ENCODE measurements around the gene CIAO2B.
"Not testable (repeated sequence)": the region's sequence is repeated elsewhere in the genome, so short reads cannot be mapped to it uniquely, and the experiment has no call there.

The CIAO2B gene

DNA sequence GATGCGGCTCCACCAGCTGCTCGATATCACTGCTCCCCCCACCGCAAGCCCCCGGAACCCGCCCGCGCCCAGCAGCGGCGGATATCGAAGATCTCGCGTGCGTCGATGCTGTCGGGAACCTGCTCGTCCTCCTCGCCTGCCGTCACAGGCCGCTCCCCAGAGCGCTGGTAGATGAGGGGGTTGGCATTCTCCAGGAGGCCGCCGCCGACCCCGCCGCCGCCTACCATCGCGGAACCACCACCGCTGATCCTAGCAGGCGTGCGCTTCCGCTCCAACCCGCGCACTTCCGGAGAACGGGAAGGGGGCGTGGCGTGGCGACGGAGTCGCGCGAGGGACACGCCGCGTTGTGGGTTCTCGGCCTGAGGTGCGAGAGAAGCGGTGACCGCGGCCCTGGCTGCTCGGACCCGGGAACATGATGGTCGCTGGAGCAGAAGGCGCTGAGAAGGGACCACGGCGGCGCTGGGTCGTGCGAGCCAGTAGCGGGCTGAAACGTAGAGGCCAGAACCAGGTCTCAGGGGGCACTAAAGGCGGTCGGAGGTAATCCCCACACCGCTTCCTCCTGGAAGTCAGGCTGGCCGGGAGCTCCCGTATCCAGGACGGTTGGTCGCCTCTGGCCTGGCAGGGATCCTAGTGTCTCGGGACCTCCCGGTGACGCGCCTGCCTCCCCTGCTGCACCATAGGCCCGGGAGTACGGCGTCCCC is at the start of gene CIAO2B:
TSS of gene CIAO2B (minus strand) at position 265 of the 701 bp plus-strand sequence. CDS start at position 227, 38 bp downstream.
- peak; percentile 87 for DNase-seq (ENCODE audit: low read depth)

GRCh38 chr16:66983033-66983432 is 48.8 kb upstream of the CIAO2B start:
- DNase-seq (ENCODE audit: low read depth) = no peak

- no peak for DNase-seq (ENCODE audit: low read depth)
Measured at GRCh38 chr16:66979011-66979717, 45.0 kb upstream of the CIAO2B start.

DNA sequence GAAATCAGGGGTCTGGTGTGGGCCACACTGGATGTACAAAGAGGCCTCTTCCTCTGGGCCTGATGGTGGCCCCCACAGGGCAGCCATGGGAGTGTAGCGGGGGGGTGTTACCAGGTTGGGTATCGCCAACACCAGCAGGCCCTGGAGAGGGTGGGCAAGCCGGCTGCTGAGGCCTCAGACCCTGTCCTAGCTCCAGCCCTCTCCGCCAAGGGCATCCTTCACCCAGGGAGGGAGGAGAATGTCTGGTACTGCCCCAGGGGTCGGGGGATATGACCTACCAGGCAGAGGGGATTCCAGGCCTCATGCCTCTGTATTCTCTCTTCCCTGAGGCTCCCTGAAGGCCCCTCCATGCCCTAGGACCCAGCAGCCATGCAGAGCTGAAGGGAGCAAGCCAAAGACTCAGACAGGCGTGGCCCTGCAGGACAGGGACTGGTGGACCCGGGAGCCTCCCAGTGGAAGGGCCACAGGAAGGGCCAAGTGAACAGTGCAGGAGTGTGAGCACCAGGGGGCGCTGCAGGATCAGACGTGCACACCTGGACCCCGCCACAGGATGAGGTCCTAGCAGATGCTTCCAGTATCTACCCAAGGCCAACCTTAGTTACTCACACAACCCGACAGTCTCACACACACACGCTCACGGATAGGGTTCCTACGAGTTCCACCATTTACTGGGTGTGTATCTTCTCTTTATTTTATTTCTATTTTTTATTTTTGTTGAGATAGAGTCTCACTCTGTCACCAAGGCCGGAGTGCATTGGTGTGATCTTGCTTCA is 43.3 kb upstream of the CIAO2B start:
- DNase-seq (ENCODE audit: low read depth) = peak; percentile 80

- no peak for DNase-seq (ENCODE audit: low read depth)
Measured at GRCh38 chr16:66976746-66977145, 42.5 kb upstream of the CIAO2B start.

- no peak for DNase-seq (ENCODE audit: low read depth)
Measured at GRCh38 chr16:66975302-66975893, 41.2 kb upstream of the CIAO2B start.

DNA sequence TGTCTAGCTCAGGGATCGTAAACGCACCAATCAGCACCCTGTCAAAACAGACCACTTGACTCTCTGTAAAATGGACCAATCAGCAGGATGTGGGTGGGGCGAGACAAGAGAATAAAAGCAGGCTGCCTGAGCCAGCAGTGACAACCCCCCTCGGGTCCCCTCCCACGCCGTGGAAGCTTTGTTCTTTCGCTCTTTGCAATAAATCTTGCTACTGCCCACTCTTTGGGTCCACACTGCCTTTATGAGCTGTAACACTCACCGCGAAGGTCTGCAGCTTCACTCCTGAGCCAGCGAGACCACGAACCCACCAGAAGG is 40.7 kb upstream of the CIAO2B start:
- DNase-seq (ENCODE audit: low read depth) = peak; percentile 38

- not testable (repeated sequence) for DNase-seq (ENCODE audit: low read depth)
Measured at GRCh38 chr16:66974156-66974931, 40.1 kb upstream of the CIAO2B start.

DNA sequence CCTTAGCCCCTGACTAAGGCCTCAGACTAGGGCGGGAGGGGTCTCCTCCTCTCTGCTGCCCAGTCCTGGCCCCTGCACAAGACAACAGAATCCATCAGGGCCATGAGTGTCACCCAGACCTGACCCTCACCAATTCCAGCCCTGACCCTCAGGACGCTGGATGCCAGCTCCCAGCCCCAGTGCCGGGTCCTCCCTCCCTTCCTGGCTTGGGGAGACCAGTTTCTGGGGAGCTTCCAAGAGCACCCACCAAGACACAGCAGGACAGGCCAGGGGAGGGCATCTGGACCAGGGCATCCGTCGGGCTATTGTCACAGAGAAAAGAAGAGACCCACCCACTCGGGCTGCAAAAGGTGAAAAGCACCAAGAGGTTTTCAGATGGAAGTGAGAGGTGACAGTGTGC is 39.5 kb upstream of the CIAO2B start:
- no peak for DNase-seq (ENCODE audit: low read depth)

GRCh38 chr16:66972983-66973382 is 38.8 kb upstream of the CIAO2B start:
- DNase-seq (ENCODE audit: low read depth) = no peak

DNA sequence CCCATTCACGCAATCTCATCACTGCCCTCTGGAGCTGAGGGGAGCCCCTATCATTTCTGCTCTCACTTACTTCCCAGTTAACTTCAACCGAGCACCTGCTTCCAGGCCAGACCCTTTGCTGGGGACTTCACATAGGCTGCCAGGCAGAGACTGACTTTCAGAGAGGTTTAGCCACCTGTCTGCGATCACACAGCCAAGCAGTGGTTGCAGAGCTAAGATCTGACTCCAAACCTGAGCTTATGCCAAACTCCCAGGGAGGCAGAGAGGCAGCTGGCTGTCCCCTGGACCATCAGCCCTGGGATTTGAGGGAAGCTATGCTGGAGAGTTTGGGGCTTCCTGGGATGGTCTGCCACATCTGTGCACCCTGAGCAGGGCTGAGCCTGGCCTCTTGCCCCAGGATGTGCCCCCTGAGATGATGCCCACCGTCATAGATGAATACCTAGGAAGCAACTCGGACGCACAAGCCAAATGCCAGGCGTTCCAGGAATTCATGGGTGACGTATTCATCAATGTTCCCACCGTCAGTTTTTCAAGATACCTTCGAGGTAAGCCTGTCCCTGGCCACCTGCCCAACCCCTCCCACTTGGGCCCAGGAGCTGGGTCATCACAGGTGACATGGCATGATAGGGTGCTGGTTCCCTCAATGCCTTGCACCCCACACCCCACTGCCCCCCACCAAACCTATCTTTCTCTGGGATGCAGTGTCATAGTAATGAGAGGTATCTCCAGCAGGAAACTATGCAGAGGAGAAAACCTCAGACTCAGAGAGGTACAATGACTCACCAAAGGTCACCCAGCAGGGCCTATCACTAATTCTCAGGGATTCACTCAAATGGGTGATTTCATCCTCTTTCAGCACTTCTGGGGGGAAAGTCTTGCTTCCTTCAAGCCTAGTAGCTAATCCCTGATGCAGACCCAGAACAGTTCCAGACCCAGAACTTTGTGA is 36.8 kb upstream of the CIAO2B start:
- DNase-seq (ENCODE audit: low read depth) = no peak

- DNase-seq (ENCODE audit: low read depth) = no peak
Measured at GRCh38 chr16:66968847-66969246, 34.6 kb upstream of the CIAO2B start.

GRCh38 chr16:66964049-66964448 is 29.8 kb upstream of the CIAO2B start:
- DNase-seq (ENCODE audit: low read depth) = no peak

- no peak for DNase-seq (ENCODE audit: low read depth)
Measured at GRCh38 chr16:66961914-66962313, 27.7 kb upstream of the CIAO2B start.

DNA sequence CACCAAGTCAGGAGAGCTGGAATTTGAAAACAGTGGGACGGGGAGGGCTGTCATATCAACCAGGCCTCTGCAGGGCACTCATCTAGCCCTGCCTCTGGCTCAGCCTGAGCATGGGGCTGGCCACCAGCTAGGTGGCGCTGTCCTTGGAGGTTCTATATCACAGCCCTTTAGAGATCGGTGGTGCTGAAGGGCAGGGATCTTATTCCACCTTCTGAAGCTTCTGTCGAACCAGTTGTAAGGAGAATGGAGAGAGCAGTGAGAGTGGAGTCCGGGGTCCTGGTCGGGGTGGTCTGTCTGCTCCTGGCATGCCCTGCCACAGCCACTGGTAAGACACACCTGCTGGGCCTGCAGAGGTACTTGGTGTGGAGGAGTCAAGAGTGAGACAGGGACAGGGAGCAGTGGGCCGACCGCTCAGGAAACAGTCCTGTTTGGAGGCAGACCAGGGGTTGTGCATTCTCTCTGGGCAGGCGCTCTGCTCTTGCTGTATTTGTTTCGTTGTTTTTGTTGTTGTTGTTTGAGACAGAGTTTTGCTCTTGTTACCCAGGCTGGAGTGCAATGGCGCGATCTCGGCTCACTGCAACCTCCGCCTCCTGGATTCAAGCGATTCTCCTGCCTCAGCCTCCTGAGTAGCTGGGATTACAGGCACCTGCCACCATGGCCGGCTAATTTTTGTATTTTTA is 27.0 kb upstream of the CIAO2B start, which contains the start of gene CES3:
TSS of gene CES3 (plus strand) at position 202 of the 680 bp plus-strand sequence. CDS start at position 244, 42 bp downstream.
- DNase-seq (ENCODE audit: low read depth) = peak; percentile 37

DNA sequence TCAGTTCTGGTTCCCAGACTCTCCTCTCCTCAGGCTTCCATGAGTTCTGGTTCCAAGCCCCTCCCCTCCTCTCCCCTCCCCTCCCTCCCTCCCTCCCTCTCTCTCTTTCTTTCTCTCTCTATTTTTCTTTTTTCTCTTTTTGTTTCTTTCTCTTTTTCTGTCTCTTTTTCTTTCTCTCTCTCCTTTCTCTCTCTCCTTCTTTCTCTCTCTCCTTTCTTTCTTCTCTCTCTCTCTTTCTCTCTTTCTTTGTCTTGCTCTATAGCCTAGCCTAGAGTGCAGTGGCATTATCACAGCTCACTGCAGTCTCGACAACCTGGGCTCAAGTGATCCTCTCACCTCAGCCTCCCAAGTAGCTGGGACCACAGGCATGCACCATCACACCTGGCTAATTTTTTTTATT is 26.1 kb upstream of the CIAO2B start:
- DNase-seq (ENCODE audit: low read depth) = no peak

DNA sequence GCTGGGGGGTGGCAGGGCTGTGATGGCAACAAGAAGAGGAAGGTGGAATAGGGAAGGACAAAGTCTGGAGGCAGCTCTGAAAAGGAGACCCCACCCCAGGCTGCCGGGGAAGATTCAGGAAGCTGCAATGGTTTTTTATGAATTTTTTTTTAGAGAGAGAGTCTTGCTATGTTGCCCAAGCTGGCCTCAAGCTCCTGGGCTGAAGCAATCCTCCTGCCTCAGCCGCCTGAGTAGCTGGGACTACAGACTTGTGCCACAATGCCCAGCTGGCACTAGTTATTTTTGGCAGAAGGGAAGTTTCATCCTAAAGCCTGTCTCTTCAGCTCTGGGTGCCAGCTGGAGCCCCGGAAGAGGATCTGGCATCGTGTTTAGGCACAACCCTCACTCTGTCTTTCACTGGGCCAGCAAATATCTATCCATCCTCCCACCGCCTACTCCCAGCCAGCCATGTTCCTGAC is 25.5 kb upstream of the CIAO2B start:
- DNase-seq (ENCODE audit: low read depth) = no peak

- no peak for DNase-seq (ENCODE audit: low read depth)
Measured at GRCh38 chr16:66958857-66959703, 24.9 kb upstream of the CIAO2B start.

DNA sequence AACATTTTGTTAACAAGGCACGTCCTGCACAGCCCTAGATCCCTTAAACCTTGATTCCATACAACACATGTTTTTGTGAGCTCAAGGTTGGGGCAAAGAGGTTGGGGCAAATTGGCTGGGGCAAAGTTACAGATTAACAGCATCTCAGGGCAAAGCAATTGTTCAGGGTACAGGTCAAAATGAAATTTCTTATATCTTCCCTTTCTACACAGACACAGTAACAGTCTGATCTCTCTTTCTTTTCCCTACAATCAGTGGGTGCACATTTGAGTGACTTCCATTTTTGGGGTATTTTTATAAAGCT is 21.9 kb upstream of the CIAO2B start:
- not testable (repeated sequence) for DNase-seq (ENCODE audit: low read depth)
